Calu3 (cell line): ENCODE data around the gene TMEM270. TPM values are rescaled to one million over a fixed set of nuclear protein-coding genes. Genes with fewer than 3 reads are reported as not detected.
"Not testable (repeated sequence)": the region's sequence is repeated elsewhere in the genome, so short reads cannot be mapped to it uniquely, and the experiment has no call there.

ENCODE experiments used
- BruUV-seq: library from RNA; stranded (reverse); fragments of 400-500 nt; replicated peaks from 2 replicates; lab custom pipeline; 2021; lab: Mats Ljungman, UMichigan
- CTCF ChIA-PET: fragments of 300-600 bp; sonication (Branson Sonifier 250); formaldehyde crosslinking; loops from one replicate; lab custom pipeline; 2022; ENCODE audit warnings: antibody characterized with exemption; lab: Charles Lee
- DNase-seq: peaks from one replicate; pipeline ENCODE4 v3.0.0; 2022
- H3K27ac Mint-ChIP-seq: one replicate; pipeline ENCODE4 v1.8.0; 2022; ENCODE audit warnings: mixed read lengths; ENCODE audit not compliant: unreplicated experiment
- H3K27me3 Mint-ChIP-seq: one replicate; pipeline ENCODE4 v1.8.0; 2022; ENCODE audit warnings: mixed read lengths; ENCODE audit not compliant: unreplicated experiment
- H3K36me3 Mint-ChIP-seq: one replicate; pipeline ENCODE4 v1.8.0; 2022; ENCODE audit warnings: mild to moderate bottlenecking, moderate library complexity, mixed read lengths; ENCODE audit not compliant: insufficient read depth, unreplicated experiment
- H3K4me1 Mint-ChIP-seq: one replicate; pipeline ENCODE4 v1.8.0; 2022; ENCODE audit warnings: mild to moderate bottlenecking, low read depth, mixed read lengths; ENCODE audit not compliant: unreplicated experiment
- H3K4me3 Mint-ChIP-seq: one replicate; pipeline ENCODE4 v1.8.0; 2022; ENCODE audit warnings: mild to moderate bottlenecking, low read depth, moderate library complexity, mixed read lengths; ENCODE audit not compliant: unreplicated experiment
- H3K9me3 Mint-ChIP-seq: one replicate; pipeline ENCODE4 v1.8.0; 2022; ENCODE audit warnings: low read depth, mixed read lengths; ENCODE audit not compliant: unreplicated experiment
- CTCF ChIP-seq: fragments of 200-600 bp; IDR thresholded peaks from one replicate; pipeline ENCODE4 v1.8.0; 2022; ENCODE audit warnings: antibody characterized with exemption; ENCODE audit not compliant: unreplicated experiment
- intact Hi-C: fragments of 100-400 bp; cut with micrococcal nuclease; formaldehyde crosslinking; loops from one replicate; pipeline ENCODE4 v1.10.0; 2022; ENCODE audit not compliant: unreplicated experiment
- total RNA-seq: library from RNA; stranded (reverse); gene quantifications from 2 replicates; pipeline ENCODE4 v1.2.3, GENCODE V29; 2022

The TMEM270 gene
- total RNA-seq, 1 experiment from 2014 or later, result 0.59 TPM

GRCh38 chr7:73842067-73842976 is 18.6 kb upstream of the TMEM270 start, which contains the start of gene METTL27:
Gene METTL27, minus strand, starts transcription at chr7:73842516. Its CDS starts 376 bp downstream, at chr7:73842140.
- peak within 1 kb of the TSS; percentile 79 for H3K4me3 Mint-ChIP-seq
- H3K9me3 Mint-ChIP-seq, result no peaks in the 10 kb centered on the region
- TF ChIP-seq CTCF, result no peak
- TSS peak; percentile 55 for BruUV-seq
- no peak within 1 kb of the TSS for H3K27ac Mint-ChIP-seq
- H3K36me3 Mint-ChIP-seq, result peaks cover 23% of the 10 kb centered on the region
- DNase-seq, result peak; percentile 89
- CTCF ChIA-PET, result interaction anchor here (0.6 to 1.3 kb wide), 7 partner anchors 8 to 591 kb away, joined by 3 to 7 read pairs (median 3); no protein-coding TSS in a partner anchor
- no peaks in the 10 kb centered on the region for H3K27me3 Mint-ChIP-seq
- intact Hi-C loops, result no loop called here
- peaks cover 9% of the 10 kb centered on the region for H3K4me1 Mint-ChIP-seq

- Mint-ChIP-seq H3K4me3 (no peak overlapping the region), H3K27ac (no peak overlapping the region), H3K27me3 (no peaks in the 10 kb centered on the region), H3K4me1 (peaks cover 3% of the 10 kb centered on the region), H3K9me3 (no peaks in the 10 kb centered on the region), H3K36me3 (peaks cover 18% of the 10 kb centered on the region)
- intact Hi-C loops, result no loop called here
- no peak for TF ChIP-seq CTCF
- no TSS peak for BruUV-seq
- CTCF ChIA-PET, result no interaction called here
- no peak for DNase-seq
These were observed 16.8 kb upstream of the TMEM270 start for GRCh38 chr7:73844131-73844547.

GRCh38 chr7:73844848-73845460 is 16.0 kb upstream of the TMEM270 start:
- CTCF ChIA-PET, result no interaction called here
- no peak for TF ChIP-seq CTCF
- no peak for DNase-seq
- no peaks in the 10 kb centered on the region for H3K9me3 Mint-ChIP-seq
- H3K27me3 Mint-ChIP-seq, result no peaks in the 10 kb centered on the region
- no peak overlapping the region for H3K27ac Mint-ChIP-seq
- intact Hi-C loops, result no loop called here
- no peak overlapping the region for H3K4me3 Mint-ChIP-seq
- H3K36me3 Mint-ChIP-seq, result peaks cover 18% of the 10 kb centered on the region
- no TSS peak for BruUV-seq
- peaks cover 9% of the 10 kb centered on the region for H3K4me1 Mint-ChIP-seq

GRCh38 chr7:73845701-73846195 is 15.2 kb upstream of the TMEM270 start:
- BruUV-seq, H3K4me3 Mint-ChIP-seq, CTCF ChIA-PET, H3K27me3 Mint-ChIP-seq, H3K9me3 Mint-ChIP-seq, DNase-seq, intact Hi-C loops, H3K27ac Mint-ChIP-seq: not testable (repeated sequence)
- Mint-ChIP-seq H3K36me3 (peaks cover 17% of the 10 kb centered on the region), H3K4me1 (peaks cover 15% of the 10 kb centered on the region)
